GM12891 (cell line): ENCODE results near the gene CPNE1.

Experiments
- PAX5 ChIP-seq: IDR thresholded peaks from 2 replicates; pipeline ENCODE4 v1.6.1; 2011; ENCODE audit warnings: low read length, moderate library complexity, mild to moderate bottlenecking; ENCODE audit not compliant: insufficient read depth, severe bottlenecking
- POLR2A ChIP-seq: IDR thresholded peaks from 2 replicates; pipeline ENCODE4 v1.6.1; 2011; ENCODE audit warnings: low read depth, low read length, control low read depth
- POLR2AphosphoS5 ChIP-seq: IDR thresholded peaks from 2 replicates; pipeline ENCODE4 v1.6.1; 2011; ENCODE audit warnings: low read depth, low read length, control low read depth
- POU2F2 ChIP-seq: IDR thresholded peaks from 2 replicates; pipeline ENCODE4 v1.6.1; 2011; ENCODE audit warnings: low read depth, mild to moderate bottlenecking, control low read depth, low read length, moderate library complexity
- SPI1 ChIP-seq: IDR thresholded peaks from 2 replicates; pipeline ENCODE4 v1.6.1; 2011; ENCODE audit warnings: low read depth, low read length, control low read depth
- TAF1 ChIP-seq: IDR thresholded peaks from 2 replicates; pipeline ENCODE4 v1.6.1; 2011; ENCODE audit warnings: low read depth, low read length, control low read depth

- TF ChIP-seq POLR2AphosphoS5 (no peak), POLR2A (no peak), SPI1 (no peak), TAF1 (no peak), POU2F2 (no peak), PAX5 (no peak)
Measured at GRCh38 chr20:35657271-35657670, 7.4 kb downstream of the CPNE1 start.
